Measurements from ENCODE around the gene DPF3. TPM values are rescaled to one million over a fixed set of nuclear protein-coding genes. Genes with fewer than 3 reads are reported as not detected.

The DPF3 gene
- total and polyA plus RNA-seq, 9 of the 15 experiments (the other 6 are each of a cell fraction or from before 2014, with no cell fraction given), result 0.21 to 4.9 (median 1.2) TPM

GRCh38 chr14:72723858-72724530, 169.9 kb downstream of the DPF3 start (continued):
- no peak for TF ChIP-seq HDAC6 (IDR thresholded peaks at IDR 0.05; ENCODE audit: low read depth, low read length)
- TF ChIP-seq COPS2 (conservative IDR thresholded peaks at IDR 0.05), result no peak
- no peak for TF ChIP-seq POLR3G (IDR thresholded peaks at IDR 0.05; ENCODE audit: extremely low read depth, insufficient read length, insufficient replicate concordance)

GRCh38 chr14:72722201-72722785, 171.6 kb downstream of the DPF3 start:
- no peak for DNase-seq (ENCODE audit: extremely low read depth in 1 of 4, low spot score in 3 of 4)
- Histone ChIP-seq H3K4me1 (replicated peaks in 1 of 2; ENCODE audit: control insufficient read depth in 2 of 2, insufficient read depth in 2 of 2, low read length in 2 of 2) (peaks cover 0 to 3% of the 10 kb centered on the region in 2 experiments; a peak in 1 of 5 replicates), H4K20me1 (replicated peaks; ENCODE audit: control insufficient read depth, insufficient read depth, low read length) (no peaks in the 10 kb centered on the region), H3K27ac (ENCODE audit: extremely low read depth, low read depth, low read length) (no peak overlapping the region), H3K79me2 (ENCODE audit: control insufficient read depth, insufficient read depth, low read length) (no peaks in the 10 kb centered on the region), H3K4me2 (ENCODE audit: insufficient read depth, low read length) (no peak overlapping the region), H3K9me3 (replicated peaks; ENCODE audit: control insufficient read depth, insufficient read depth, low read depth, low read length) (no peaks in the 10 kb centered on the region), H3K9me1 (ENCODE audit: control insufficient read depth, insufficient read depth, low read length) (no peaks in the 10 kb centered on the region), H2AFZ (ENCODE audit: low read depth, low read length) (no peak overlapping the region), H3K9ac (ENCODE audit: insufficient read depth in 1 of 2, low read depth in 2 of 2, low read length in 2 of 2) (no peak overlapping the region), H3K36me3 (ENCODE audit: control insufficient read depth, insufficient read depth, low read length) (no peaks in the 10 kb centered on the region), H3K4me3 (no peak overlapping the region), H3K27me3 (ENCODE audit: control insufficient read depth in 2 of 2, insufficient read depth in 2 of 2, low read length in 2 of 2) (no peaks in the 10 kb centered on the region)
- in situ Hi-C loops (cut with MboI), result no loop called here
- ChIA-PET CTCF (ENCODE audit: low intra/inter-chr PET ratio) (no interaction called here), POLR2A (no interaction called here)
- intact Hi-C loops (cut with micrococcal nuclease), result no loop called here
- no TSS peak for BruUV-seq (replicated peaks)
- no peak for FAIRE-seq
- ATAC-seq, result no peak
- 52% methylated on average over 11 of the region's 11 CpGs for WGBS (ENCODE audit: insufficient coverage, low coverage, missing lambda C conversion rate)
- no peak for TF ChIP-seq NCOA1 (IDR thresholded peaks at IDR 0.05; ENCODE audit: low read depth)
- TF ChIP-seq ATF3 (IDR thresholded peaks at IDR 0.05), result no peak
- no peak for TF ChIP-seq ATF3 (CRISPR knock-in tag; conservative IDR thresholded peaks at IDR 0.05)
- TF ChIP-seq TFAP4 (CRISPR knock-in tag; IDR thresholded peaks at IDR 0.05; ENCODE audit: borderline replicate concordance), result no peak
- no peak for TF ChIP-seq BRD9 (IDR thresholded peaks at IDR 0.05; ENCODE audit: low read depth, partially characterized antibody)
- no peak for TF ChIP-seq AFF1 (IDR thresholded peaks at IDR 0.05; ENCODE audit: low read depth in 1 of 2, partially characterized antibody in 2 of 2)
- TF ChIP-seq BMI1 (IDR thresholded peaks at IDR 0.05; ENCODE audit: low read length), result no peak
- no peak for TF ChIP-seq NR2F6 (CRISPR knock-in tag; IDR thresholded peaks at IDR 0.05)
- TF ChIP-seq MTA1 (IDR thresholded peaks at IDR 0.05; ENCODE audit: borderline replicate concordance), result no peak

Measured in K562 (cell line).